HFFc6 (cell line): ENCODE results near the gene ME3. TPM values are rescaled to one million over a fixed set of nuclear protein-coding genes. Genes with fewer than 3 reads are reported as not detected.

ENCODE experiments used
- DNase-seq: peaks from one replicate; pipeline ENCODE4 v3.0.0-alpha.2; 2018
- H3K27ac Mint-ChIP-seq: 2 replicates; pipeline ENCODE4 v1.8.0; 2020; ENCODE audit warnings: mild to moderate bottlenecking, mixed read lengths
- H3K27me3 Mint-ChIP-seq: 2 replicates; pipeline ENCODE4 v1.8.0; 2021; ENCODE audit warnings: mild to moderate bottlenecking, moderate library complexity, mixed read lengths; ENCODE audit not compliant: insufficient read depth
- H3K36me3 Mint-ChIP-seq: 2 replicates; pipeline ENCODE4 v1.8.0; 2021; ENCODE audit warnings: low read depth, mixed read lengths
- H3K4me1 Mint-ChIP-seq: 2 replicates; pipeline ENCODE4 v1.8.0; 2020; ENCODE audit warnings: low read depth, mixed read lengths
- H3K4me3 Mint-ChIP-seq: 2 replicates; pipeline ENCODE4 v1.8.0; 2020; ENCODE audit warnings: mild to moderate bottlenecking, moderate library complexity, mixed read lengths
- H3K9me3 Mint-ChIP-seq: 2 replicates; pipeline ENCODE4 v1.8.0; 2020; ENCODE audit warnings: mild to moderate bottlenecking, mixed read lengths
- total RNA-seq, 6 experiments: library from RNA; stranded (reverse); fragmentation: NEBNext Ultra II Directional; extraction: Animal tissue kit (Norgen Biotek cat#: 25700); gene quantifications; 2 replicates in 1 of 6; 3 replicates in 5 of 6; pipeline ENCODE4 v1.2.3, GENCODE V29; 2021
- TF ChIP-seq, protein P1 (sequence below): fragments of 200-600 bp; sonication (generic); IDR thresholded peaks from 2 replicates; pipeline ENCODE4 v1.5.0; 2021; ENCODE audit warnings: antibody characterized with exemption, mild to moderate bottlenecking

Gene ME3
- total RNA-seq, 6 experiments from 2014 or later: 3.5 to 8.6 (median 6.6) TPM

- no peak overlapping the region for H3K4me3 Mint-ChIP-seq
- no peaks in the 10 kb centered on the region for H3K27me3 Mint-ChIP-seq
- H3K9me3 Mint-ChIP-seq: no peaks in the 10 kb centered on the region
- H3K36me3 Mint-ChIP-seq: no peaks in the 10 kb centered on the region
- TF ChIP-seq, protein P1, sequence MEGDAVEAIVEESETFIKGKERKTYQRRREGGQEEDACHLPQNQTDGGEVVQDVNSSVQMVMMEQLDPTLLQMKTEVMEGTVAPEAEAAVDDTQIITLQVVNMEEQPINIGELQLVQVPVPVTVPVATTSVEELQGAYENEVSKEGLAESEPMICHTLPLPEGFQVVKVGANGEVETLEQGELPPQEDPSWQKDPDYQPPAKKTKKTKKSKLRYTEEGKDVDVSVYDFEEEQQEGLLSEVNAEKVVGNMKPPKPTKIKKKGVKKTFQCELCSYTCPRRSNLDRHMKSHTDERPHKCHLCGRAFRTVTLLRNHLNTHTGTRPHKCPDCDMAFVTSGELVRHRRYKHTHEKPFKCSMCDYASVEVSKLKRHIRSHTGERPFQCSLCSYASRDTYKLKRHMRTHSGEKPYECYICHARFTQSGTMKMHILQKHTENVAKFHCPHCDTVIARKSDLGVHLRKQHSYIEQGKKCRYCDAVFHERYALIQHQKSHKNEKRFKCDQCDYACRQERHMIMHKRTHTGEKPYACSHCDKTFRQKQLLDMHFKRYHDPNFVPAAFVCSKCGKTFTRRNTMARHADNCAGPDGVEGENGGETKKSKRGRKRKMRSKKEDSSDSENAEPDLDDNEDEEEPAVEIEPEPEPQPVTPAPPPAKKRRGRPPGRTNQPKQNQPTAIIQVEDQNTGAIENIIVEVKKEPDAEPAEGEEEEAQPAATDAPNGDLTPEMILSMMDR: no peak
- H3K4me1 Mint-ChIP-seq: peaks cover 41% of the 10 kb centered on the region
- no peak for DNase-seq
- no peak overlapping the region for H3K27ac Mint-ChIP-seq
Measured at GRCh38 chr11:86686531-86686930, 14.1 kb upstream of the ME3 start.

DNA sequence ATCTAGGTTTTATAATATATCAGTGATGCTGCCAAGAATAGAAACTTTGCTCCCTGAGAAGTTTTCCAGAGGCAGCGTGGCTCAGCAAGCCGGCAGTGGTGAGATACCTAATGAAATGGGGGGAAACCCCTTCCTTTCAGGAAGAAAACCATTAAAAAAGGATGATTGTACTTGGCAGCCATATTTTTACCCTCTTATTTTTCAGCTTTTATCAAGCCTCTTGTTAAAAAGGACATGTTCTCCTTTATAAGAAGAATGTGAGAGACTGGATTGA lies 9.0 kb upstream of the ME3 start:
- no peaks in the 10 kb centered on the region for H3K36me3 Mint-ChIP-seq
- H3K27ac Mint-ChIP-seq: no peak overlapping the region
- TF ChIP-seq, protein P1: no peak
- no peaks in the 10 kb centered on the region; the same call in 1 of the 2 replicates for H3K27me3 Mint-ChIP-seq
- H3K4me1 Mint-ChIP-seq: peaks cover 24% of the 10 kb centered on the region
- DNase-seq: no peak
- no peak overlapping the region for H3K4me3 Mint-ChIP-seq
- no peaks in the 10 kb centered on the region for H3K9me3 Mint-ChIP-seq

- no peak for DNase-seq
- Mint-ChIP-seq H3K27me3 (no peaks in the 10 kb centered on the region; the same call in 1 of the 2 replicates), H3K9me3 (no peaks in the 10 kb centered on the region), H3K36me3 (no peaks in the 10 kb centered on the region), H3K27ac (no peak overlapping the region), H3K4me1 (peaks cover 29% of the 10 kb centered on the region), H3K4me3 (no peak overlapping the region)
- TF ChIP-seq, protein P1: no peak
Measured at GRCh38 chr11:86680716-86681482, 8.5 kb upstream of the ME3 start.

GRCh38 chr11:86678823-86679222 lies 6.4 kb upstream of the ME3 start:
- H3K27ac Mint-ChIP-seq: 0 out of 2 replicates have a peak overlapping the region, but pooled peaks have one; percentile 1
- peak; percentile 40 for DNase-seq
- peaks cover 31% of the 10 kb centered on the region for H3K4me1 Mint-ChIP-seq
- no peaks in the 10 kb centered on the region; the same call in 1 of the 2 replicates for H3K27me3 Mint-ChIP-seq
- no peak overlapping the region for H3K4me3 Mint-ChIP-seq
- TF ChIP-seq, protein P1: no peak
- H3K9me3 Mint-ChIP-seq: no peaks in the 10 kb centered on the region
- H3K36me3 Mint-ChIP-seq: no peaks in the 10 kb centered on the region

DNA sequence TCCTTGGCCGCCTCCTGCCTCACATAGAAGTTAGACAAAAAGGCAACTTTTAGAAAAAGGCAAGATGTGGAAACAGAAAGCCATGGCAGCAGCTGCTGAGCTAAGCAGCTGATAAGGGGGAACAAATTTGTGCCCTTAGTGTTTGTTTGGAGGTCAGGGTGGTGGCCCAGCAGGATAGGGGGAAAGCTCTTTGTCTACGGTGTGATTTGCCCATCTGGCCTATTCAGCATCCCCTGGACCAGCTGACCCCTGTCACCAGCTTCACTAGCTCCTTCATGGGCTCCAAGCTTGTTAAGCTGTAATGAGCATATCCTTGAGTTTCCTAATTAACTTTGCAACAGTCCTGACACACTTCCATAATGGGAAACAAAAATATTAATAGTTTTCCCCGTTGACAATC lies 5.9 kb upstream of the ME3 start:
- no peak for DNase-seq
- Mint-ChIP-seq H3K4me3 (no peak overlapping the region), H3K36me3 (no peaks in the 10 kb centered on the region), H3K27ac (no peak overlapping the region), H3K4me1 (peaks cover 32% of the 10 kb centered on the region), H3K27me3 (no peaks in the 10 kb centered on the region; the same call in 1 of the 2 replicates), H3K9me3 (no peaks in the 10 kb centered on the region)
- TF ChIP-seq, protein P1: no peak
